Fibroblast of skin of left quadriceps (primary cell): ENCODE measurements around the gene TMEM131.
A peak's percentile ranks its signal among the peaks of the same experiment; 100 is the strongest.
"Not testable (repeated sequence)": the region's sequence is repeated elsewhere in the genome, so short reads cannot be mapped to it uniquely, and the experiment has no call there.

Experiments used
- DNase-seq, 2 experiments: peaks; one replicate each; pipeline ENCODE4 v3.0.0-alpha.2; 2013; ENCODE audit warnings: low read depth in 2 of 2

The TMEM131 gene

DNA sequence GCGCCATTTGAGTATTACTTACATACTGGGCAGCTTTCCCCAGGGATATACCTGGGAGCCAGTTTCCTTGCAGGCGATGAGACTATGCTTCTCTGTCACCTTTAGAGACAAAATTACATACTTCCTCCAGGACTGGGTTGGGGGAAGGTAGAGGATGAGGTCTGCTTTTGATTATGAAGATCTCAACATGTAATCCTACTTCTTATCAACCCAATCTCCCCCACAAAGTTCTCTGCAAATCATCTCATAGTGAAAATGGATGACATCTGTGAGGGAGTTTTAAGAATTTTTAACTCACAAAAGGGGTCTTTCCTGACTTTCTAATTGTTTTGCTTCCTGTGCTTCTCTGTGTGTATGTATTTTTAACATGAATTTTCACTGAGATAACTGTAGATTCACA lies 81.9 kb downstream of the TMEM131 start:
- no peak for DNase-seq

DNA sequence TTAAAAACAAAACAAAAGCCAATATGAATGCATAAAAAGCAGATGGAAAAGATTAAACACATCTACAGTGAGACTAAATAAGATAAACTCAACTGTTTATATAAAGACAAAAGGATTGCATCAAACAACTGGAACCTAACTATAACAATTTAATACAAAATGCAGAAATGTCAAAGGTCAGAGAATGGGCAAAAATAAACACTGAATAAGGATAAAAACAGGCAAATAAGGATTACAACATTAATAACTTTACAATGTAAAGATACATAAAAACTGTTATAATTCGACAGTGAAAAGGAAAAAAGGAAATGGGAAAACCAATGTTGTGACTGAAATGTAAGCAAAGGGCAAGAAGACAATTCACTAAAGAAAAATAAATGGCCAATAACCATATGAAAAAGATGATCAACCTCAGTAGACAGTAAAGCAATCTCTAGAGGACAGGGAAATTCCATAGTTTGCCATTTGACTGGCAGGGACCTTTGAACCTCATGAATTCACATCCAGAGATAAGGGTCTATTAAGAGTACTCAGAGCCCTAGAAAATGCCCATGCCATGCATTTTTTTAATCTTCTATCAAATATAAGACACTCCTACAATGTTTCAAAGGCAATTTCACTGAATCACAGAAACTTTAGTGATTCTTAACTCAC lies 83.7 kb downstream of the TMEM131 start:
- DNase-seq: no peak

DNA sequence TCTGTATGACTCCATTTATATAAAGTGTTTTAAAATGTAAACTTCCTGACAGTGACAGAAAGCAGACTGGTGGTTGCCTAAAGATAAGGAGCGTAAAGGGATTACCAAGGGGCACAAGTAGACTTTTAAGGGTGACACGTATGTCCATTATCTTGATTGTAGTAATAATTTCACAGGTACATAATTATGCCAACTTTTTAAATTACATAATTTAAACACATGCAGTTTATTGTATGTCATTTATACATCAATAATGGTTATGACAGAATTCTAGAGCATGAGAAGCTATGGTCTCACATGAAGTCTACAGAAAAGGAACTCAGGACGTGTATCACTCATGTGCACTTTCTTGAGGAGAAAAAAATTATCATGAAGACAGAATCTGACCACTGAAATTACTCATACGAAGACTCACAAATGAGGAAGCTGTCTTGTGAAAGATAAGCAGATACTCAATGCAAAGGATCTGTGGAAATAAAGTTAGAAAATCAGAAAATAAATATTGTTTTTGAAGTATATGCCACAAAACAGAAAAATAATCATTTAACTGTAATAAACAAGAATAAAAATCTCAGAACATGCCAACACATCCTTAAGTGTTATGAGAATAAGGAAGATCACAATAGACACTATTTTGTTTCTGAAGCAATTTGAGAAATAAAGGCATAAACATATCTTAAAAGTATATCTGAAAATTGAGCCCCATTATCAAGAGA lies 84.4 kb downstream of the TMEM131 start:
- no peak for DNase-seq

DNA sequence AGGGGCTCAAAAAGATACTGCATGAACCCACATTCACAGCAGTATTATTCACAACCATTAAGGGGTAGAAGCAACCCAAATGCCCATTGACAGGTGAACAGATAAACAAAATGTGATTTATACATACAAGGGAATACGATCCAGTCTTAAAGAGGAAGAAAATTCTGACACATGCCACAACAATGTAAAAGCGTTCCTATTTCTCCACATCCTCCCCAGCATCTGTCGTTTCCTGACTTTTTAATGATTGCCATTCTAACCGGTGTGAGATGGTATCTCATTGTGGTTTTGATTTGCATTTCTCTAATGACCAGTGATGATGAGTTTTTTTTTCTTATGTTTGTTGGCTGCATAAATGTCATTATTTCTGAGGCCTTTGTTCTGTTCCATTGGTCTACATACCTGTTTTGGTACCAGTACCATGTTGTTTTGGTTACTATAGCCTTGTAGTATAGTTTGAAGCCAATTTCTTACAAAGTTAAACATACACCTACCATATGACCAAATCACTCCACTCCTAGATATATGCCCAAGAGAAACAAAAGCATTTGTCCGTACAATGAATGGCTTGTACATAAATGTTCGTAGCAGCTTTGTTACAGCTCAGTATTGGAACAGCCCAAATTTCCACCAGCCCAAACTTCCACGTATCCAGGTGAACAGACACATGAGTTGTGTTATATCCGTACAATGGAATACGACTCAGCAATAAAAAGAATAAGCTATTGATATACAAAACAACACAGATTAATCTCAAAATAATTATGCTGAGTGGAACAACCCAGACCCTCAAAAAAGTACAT lies 85.1 kb downstream of the TMEM131 start:
- DNase-seq: no peak

DNA sequence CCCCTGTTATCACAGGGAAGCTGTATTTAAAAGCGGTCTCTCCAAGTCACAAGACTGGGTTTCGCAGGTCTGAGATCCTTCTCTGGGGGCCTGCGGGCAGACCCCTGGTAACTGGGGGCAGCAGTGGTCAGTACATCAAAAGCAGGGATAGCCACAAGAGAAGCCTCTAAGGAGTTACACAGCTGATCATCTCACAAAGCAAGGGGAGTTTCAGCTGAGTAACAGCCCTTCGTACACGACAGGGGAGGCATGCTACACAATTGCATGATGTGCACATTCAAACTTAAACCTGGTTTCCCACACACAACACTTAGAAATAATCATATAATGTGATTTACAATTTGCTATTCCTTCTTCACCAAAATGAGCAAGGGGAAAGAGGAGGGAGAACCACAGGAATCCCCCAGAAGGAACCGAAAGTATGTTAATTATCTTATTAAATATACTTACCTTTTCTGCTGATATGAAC lies 87.5 kb downstream of the TMEM131 start:
- DNase-seq: no peak

DNA sequence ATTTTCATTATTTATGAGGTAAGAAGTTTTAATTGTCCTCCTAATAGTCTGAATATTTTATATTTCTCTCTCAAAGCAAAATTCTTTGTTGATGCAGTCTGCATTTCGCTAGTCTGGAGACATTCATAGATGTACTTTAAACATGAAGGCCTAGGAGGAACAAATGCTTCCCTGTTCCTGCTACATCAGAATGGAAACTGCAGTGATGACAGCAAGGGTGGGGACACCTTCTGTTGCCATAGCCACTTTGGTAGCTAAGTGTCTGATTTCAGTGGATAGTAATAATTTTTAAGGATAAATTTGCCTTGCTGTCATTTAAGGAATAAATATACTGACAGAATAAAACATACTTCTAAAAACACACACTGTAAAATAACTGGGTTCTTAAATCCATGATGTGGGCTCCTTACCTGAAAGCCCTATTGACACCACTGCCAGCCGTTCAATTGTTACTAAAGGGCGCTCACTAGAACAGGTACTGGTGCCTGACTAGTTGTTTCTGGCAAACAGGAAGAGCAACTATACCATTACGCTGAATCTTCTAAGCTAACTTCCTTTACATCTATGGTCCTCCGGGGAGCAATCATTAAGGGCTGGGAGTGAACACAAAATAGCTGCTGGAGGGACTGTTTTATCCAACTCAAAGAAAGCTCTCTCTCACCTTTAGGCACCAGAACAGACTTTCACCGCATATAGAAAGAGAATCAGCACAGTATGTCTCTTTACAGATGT lies 88.2 kb downstream of the TMEM131 start:
- no peak for DNase-seq

DNA sequence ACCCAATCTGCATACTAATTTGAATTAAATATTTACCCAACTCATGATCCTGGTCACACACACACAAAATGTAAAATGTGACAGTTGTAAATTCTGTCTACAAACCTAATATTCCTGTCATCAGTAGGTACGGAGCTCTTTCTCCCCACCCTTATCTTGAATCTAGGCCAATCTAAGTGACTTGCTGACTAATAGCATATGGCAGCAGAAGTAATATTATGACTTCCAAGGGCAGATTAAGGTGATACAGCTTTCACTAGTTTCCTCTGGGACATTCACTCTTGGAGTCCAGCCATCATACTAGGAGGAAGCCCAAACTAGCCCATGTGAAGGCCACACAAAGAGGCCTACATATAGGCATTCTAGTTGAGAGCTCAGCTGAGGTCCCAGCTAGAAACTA lies 89.4 kb downstream of the TMEM131 start:
- no peak for DNase-seq

DNA sequence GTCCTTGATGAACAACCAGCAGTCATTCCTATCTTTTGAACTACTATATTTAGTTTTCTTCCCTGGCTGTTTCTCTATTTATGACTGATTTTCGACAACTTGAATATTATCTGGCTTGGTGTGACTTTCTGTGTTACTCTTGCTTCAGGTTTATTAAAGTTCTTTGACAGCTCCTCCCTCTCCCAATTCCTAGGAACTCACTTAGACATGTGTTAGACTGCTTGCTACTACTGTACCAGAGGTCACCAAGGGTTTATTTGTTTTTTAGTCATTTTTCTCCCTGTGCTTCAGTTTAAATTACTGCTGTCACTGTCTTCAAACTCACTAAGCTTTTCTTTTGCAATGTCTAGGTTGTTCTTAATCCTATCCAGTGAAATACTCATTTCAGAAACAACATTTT lies 90.5 kb downstream of the TMEM131 start:
- no peak for DNase-seq

DNA sequence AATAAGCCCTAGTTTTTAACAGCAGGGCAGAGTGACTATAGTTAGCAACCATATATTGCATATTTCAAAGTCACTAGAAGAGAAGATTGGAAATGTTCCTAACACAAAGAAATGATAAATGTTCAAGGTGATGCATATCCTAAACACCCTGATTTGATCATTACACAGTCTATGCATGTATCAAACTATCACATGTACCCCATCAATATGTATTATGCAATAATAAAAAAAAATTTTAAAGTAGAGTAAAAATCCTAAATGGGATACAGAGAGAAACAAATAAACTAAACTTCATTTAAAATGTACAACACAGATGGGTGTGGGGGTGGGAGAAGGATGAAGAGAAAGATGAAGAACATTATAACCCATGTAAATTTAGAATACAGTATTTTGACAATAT lies 93.9 kb downstream of the TMEM131 start:
- DNase-seq: no peak

DNA sequence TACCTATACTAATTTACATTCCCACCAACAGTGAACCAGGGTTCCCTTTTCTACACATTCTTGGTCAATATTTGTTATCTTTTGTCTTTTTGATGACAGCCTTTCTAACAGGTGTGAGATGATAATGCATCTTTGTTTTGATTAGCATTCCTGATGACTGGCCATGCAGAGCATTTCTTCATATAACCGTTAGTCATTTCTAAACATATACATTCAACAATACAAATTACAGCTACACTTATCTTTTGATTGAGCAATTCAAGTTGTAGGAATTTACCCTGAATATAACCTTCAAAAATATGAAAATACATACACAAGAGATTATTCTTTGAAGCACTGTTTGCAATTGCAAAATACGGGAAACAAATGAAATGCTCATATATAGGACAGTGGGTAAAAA lies 94.9 kb downstream of the TMEM131 start:
- DNase-seq: no peak

DNA sequence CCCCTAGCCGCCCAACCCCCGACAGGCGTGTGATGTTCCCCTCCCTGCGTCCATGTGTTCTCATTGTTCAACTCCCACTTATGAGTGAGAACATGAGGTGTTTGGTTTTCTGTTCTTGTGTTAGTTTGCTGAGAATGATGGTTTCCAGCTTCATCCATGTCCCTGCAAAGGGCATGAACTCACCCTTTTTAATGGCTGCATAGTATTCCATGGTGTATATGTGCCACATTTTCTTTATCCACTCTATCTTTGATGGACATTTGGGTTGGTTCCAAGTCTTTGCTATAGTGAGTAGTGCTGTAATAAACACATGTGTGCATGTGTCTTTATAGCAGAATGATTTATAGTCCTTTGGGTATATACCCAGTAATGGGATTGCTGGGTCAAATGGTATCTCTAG lies 102.7 kb downstream of the TMEM131 start:
- not testable (repeated sequence) for DNase-seq

DNA sequence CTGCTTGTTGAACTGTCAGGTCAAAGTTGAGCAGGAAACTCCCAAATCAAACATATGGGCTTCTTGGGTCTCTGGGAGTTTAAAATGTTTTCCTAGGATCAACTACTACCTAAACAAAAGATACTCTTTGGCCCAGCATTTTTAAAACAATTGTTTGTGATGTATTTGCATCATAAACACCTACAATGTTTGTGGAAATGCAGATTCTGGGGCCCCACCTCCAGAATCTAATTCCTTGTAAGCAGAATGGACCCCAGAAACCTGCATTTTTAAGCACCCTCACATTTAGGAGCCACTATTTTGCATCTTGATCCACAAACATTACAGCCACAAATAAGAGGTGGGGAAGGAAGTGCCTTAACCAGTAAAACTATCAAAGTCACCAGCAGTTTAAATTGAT lies 104.1 kb downstream of the TMEM131 start:
- no peak for DNase-seq

DNA sequence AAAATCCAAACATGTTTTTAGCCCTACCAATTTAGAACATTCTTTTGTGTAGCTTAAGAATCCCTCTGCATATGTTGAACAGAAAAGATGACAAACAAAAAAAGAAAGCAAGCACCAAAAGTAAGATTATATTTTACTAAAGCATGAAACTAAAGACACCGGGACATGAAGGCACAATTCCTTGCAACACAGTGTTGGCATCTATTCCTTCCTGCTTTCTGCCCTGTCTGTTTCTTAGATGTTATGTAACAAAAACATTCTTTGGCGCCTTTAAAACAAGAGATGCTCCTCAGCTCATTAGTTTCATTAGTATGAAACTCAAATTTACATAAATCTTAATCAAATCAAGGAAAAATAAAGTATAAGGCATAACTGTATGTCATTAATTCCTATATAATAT lies 106.6 kb downstream of the TMEM131 start:
- DNase-seq: no peak

DNA sequence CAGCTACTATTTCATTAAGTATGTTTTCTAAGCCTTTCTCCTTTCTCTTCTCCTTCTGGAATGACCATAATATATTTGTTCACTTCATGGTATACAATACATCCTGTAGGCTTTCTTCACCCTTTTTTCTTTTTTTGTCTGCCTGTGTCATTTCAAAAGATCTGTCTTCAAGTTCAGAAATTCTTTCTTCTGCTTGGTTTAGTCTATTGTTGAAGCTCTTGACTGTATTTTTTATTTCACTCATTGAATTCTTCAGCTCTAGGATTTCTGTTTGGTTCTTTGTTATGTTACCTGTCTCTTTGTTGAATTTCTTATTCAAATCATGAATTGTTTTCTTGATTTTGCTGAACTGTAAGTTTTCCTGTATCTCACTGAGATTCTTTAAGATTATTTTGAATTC lies 109.9 kb downstream of the TMEM131 start:
- no peak for DNase-seq

DNA sequence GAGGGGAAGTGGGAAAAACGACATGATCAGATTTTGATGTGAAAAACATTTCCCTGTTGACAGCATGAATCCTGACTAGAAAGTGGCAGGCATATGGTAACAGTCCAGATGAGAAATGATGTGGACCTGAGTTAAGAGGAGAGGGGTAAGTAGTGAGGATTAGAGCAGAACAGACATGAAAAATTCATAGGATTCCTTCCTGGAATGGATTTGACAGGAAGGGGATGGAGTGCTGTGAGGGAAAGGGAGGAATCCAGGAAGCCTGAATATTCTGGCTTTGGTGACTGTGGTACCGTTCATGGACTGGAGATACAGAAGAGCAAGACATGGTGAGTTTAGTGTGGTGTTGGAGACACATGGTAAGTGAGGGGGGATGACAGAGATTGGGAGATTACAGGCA lies 115.4 kb downstream of the TMEM131 start:
- DNase-seq: no peak

DNA sequence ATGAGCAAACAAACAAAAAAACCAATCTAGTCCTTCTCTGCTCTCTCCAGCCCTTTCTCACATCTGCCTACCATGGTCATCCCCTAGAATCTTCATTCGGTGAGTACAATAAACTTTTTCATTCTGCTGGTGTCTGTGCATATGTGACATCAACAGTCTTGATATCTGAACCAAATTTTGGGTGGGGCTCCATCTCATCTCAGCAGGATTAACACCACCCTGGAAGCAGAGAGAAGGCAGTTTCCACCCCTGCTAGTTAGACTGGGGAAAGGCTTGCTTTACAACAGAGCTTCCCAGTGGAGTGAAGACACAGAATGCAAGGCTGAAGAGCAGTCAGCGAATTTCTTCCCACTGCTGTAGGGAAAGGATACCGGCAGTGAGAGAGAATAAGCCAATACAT lies 116.9 kb downstream of the TMEM131 start:
- DNase-seq: no peak

DNA sequence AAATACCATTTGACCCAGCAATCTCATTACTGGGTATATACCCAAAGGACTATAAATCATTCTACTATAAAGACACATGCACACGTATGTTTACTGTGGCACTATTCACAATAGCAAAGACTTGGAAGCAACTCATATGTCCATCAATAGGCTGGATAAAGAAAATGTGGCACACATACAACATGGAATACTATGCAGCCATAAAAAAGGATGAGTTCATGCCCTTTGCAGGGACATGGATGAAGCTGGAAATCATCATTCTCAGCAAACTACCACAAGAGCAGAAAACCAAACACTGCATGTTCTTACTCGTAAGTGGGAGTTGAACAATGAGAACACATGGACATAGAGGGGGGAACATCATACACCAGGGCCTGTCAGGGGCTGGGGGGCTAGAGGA lies 117.4 kb downstream of the TMEM131 start:
- not testable (repeated sequence) for DNase-seq

DNA sequence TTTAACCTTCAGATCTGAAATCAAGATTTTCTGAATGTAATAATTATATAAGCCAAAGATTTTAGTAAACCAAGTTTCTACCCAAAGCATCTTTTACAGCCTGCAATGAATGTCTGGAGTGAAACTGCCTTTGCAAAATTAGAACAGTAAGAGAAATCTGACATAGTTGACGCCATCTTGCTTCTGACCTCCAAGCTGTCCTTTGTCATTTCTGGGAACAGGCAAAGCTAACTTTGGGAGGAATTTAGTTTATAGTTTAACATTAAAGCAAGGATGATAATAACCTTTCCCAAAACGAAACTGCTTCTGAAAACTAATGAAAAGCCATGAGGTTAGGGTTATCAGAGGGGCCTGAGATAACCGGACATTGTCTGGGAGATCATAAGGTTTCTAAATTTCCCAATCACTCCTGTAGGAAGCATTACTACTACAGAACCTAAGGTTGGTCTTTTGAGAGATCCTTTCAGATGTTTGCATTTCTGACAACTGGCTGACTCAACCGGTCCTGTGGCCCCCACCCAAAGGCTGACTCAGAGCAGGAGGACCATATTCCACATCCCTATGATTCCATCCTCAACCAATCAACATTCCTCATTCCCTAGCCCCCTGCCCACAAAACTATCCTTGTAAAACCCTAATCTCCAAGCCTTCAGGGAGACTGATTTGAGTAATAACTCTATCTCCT lies 124.5 kb downstream of the TMEM131 start:
- peak; percentile 63 to 65 for DNase-seq

DNA sequence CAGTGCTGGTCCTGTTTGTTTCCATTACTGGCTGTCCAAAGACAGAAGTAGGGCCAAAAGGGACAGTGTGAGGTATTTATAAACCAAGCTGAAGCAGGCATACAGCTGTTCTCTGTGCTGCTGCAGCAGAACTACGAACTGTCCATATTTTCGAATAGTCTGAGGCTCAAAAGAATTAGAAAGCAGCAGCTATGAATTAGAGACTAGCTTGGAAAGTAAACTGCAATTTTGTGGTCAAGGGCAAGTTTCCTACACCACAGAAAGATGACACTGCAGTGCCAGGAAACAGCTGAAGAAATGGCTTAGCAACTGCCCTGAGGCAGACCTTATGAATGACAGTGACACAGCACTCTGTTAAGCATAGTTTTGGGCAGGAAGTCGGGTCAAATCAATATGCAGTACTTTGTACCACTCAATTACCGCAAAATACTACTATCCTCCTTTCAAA lies 125.3 kb downstream of the TMEM131 start:
- DNase-seq: peak; percentile 85 to 86

DNA sequence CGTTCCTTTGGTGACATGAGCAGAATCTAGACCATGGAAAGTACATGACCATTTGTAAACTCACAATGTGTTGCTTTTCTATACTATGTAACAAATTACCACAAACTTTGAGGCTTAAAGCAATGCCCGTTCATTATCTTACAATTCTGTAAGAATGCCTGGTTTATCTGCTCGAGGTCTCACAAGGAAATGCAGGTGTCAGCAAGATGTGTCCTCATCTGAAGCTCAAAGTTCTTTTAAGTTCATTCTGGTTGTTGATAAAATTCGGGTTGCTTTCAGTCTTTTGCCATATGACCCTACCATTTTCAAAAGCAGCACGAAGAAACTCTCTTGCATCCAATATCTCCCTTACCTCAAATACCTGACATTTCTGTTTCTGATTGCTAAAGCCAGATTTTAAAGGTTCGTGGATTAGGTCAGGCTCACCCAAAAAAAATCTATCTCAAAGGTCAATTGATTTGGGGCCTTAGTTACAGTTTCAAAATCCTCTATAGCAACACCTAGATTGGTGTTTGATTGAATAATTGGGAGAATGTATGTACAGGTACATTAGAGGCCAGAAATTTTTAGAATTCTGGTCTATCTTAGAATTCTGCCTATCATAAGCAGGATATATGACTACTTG lies 125.9 kb downstream of the TMEM131 start:
- no peak for DNase-seq
